Mesendoderm (in vitro differentiated cells): ENCODE measurements around the gene PHC1.
A peak's percentile ranks its signal among the peaks of the same experiment; 100 is the strongest.

ENCODE experiments used
- DNase-seq: peaks from one replicate; pipeline ENCODE4 v3.0.0; 2013
- H2AK5ac ChIP-seq: 2 replicates; pipeline ENCODE4 v1.6.1; 2013; ENCODE audit warnings: low read length, inconsistent platforms
- H2BK120ac ChIP-seq: 2 replicates; pipeline ENCODE4 v1.6.1; 2013; ENCODE audit warnings: low read depth, mild to moderate bottlenecking, low read length, moderate library complexity, mixed read lengths
- H2BK15ac ChIP-seq: replicated peaks from 2 replicates; pipeline ENCODE4 v1.6.1; 2013; ENCODE audit warnings: low read depth, mild to moderate bottlenecking, moderate library complexity
- H2BK5ac ChIP-seq: 2 replicates; pipeline ENCODE4 v1.6.1; 2013; ENCODE audit warnings: low read length, inconsistent platforms
- H3K18ac ChIP-seq: 2 replicates; pipeline ENCODE4 v1.6.1; 2013; ENCODE audit warnings: mild to moderate bottlenecking, low read length, mixed read lengths
- H3K23ac ChIP-seq: one replicate; pipeline ENCODE4 v1.6.1; 2013; ENCODE audit warnings: low read length
- H3K27ac ChIP-seq: 2 replicates; pipeline ENCODE4 v1.5.1; 2013; ENCODE audit warnings: low read depth, mild to moderate bottlenecking, inconsistent platforms, low read length, moderate library complexity
- H3K27me3 ChIP-seq: 2 replicates; pipeline ENCODE4 v1.6.1; 2013; ENCODE audit warnings: low read length, control low read depth, mild to moderate bottlenecking, inconsistent platforms; ENCODE audit not compliant: insufficient read depth, poor library complexity
- H3K36me3 ChIP-seq: 2 replicates; pipeline ENCODE4 v1.6.1; 2013; ENCODE audit warnings: low read length, inconsistent platforms; ENCODE audit not compliant: control insufficient read depth, insufficient read depth
- H3K4ac ChIP-seq: one replicate; pipeline ENCODE4 v1.6.1; 2013; ENCODE audit warnings: low read depth, mild to moderate bottlenecking, low read length, moderate library complexity
- H3K4me1 ChIP-seq: 2 replicates; pipeline ENCODE4 v1.6.1; 2013; ENCODE audit warnings: low read depth, low read length, inconsistent platforms; ENCODE audit not compliant: control insufficient read depth
- H3K4me2 ChIP-seq: 2 replicates; pipeline ENCODE4 v1.6.1; 2013; ENCODE audit warnings: low read length
- H3K4me3 ChIP-seq: 2 replicates; pipeline ENCODE4 v1.5.1; 2013; ENCODE audit warnings: mild to moderate bottlenecking, low read length
- H3K56ac ChIP-seq: one replicate; pipeline ENCODE4 v1.6.1; 2013; ENCODE audit warnings: low read length
- H3K79me1 ChIP-seq: 2 replicates; pipeline ENCODE4 v1.6.1; 2013; ENCODE audit warnings: low read length, inconsistent platforms
- H3K79me2 ChIP-seq: 2 replicates; pipeline ENCODE4 v1.6.1; 2013; ENCODE audit warnings: mild to moderate bottlenecking, low read length; ENCODE audit not compliant: control insufficient read depth, insufficient read depth
- H3K9ac ChIP-seq: 2 replicates; pipeline ENCODE4 v1.6.1; 2013; ENCODE audit warnings: low read length, inconsistent platforms
- H4K5ac ChIP-seq: one replicate; pipeline ENCODE4 v1.6.1; 2013; ENCODE audit warnings: low read length
- H4K8ac ChIP-seq: one replicate; pipeline ENCODE4 v1.6.1; 2013; ENCODE audit warnings: low read depth, mild to moderate bottlenecking, control low read depth, low read length, moderate library complexity
- WGBS: extraction: QIAGEN DNeasy Blood & Tissue Kit; methylation state at CpG from one replicate; pipeline ENCODE4 v1.1.7; 2013; ENCODE audit warnings: low lambda C conversion rate, missing lambda C conversion rate; ENCODE audit not compliant: insufficient coverage; ENCODE audit errors: extremely low coverage; 5-methylcytosine and 5-hydroxymethylcytosine counted together

PHC1 gene

DNA sequence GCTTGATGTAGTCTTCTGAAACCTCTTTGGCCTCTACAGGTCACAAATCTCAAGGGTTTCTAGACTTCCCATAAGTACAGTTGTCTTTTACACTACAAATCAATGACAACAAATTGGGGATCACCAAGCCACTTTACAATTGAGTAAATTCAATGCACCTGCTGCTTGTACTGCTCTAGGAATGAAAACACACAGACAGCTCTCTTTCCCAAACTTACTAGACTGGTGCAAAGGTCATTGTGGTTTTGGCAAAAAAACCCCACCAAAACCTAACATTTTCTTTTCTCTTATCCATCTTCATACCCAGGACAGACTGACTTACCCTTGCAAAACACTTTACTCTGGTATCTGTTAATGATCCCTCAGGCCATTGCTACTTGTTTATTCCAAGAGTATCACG is 32.4 kb downstream of the PHC1 start:
- H3K36me3 ChIP-seq = peaks cover 7% of the 10 kb centered on the region
- no peaks in the 10 kb centered on the region for H3K4me1 ChIP-seq
- no CpG with 5 or more reads among the region's 1 CpG for WGBS
- no peak overlapping the region for H2BK5ac ChIP-seq
- H4K8ac ChIP-seq = no peak overlapping the region
- DNase-seq = no peak
- no peak overlapping the region for H3K27ac ChIP-seq
- no peak overlapping the region for H3K9ac ChIP-seq
- no peak overlapping the region for H3K18ac ChIP-seq
- no peak overlapping the region for H3K56ac ChIP-seq
- no peaks in the 10 kb centered on the region for H3K27me3 ChIP-seq
- no peak overlapping the region for H3K4ac ChIP-seq
- H2BK120ac ChIP-seq = no peak overlapping the region
- H2BK15ac ChIP-seq = no peak overlapping the region
- peaks cover 9% of the 10 kb centered on the region for H3K79me1 ChIP-seq
- H2AK5ac ChIP-seq = no peak overlapping the region
- H3K79me2 ChIP-seq = peaks cover 26% of the 10 kb centered on the region
- no peak overlapping the region for H3K4me2 ChIP-seq
- no peak overlapping the region for H3K23ac ChIP-seq
- H3K4me3 ChIP-seq = no peak overlapping the region
- H4K5ac ChIP-seq = no peak overlapping the region

DNA sequence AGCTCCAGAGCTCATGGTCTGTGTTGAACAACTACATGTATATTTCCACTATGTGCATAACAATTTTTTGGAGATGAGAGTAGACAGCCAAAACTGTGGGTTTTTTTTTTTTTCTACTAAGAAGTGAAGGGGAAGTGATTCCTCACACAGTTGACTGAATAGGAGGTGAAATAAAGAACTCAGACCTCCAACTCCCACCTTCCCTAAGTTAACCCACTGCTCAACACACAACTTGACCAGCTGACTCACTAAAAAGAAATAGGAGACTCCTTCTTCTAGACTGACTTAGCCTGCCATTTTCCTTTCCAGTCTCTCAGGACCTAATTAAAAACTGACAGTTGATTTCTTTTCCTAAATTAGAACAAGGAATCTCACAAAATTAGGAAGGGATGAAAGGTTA is 33.4 kb downstream of the PHC1 start:
- no peak overlapping the region for H3K4me3 ChIP-seq
- no peak overlapping the region for H4K5ac ChIP-seq
- H2BK5ac ChIP-seq = no peak overlapping the region
- peaks cover 9% of the 10 kb centered on the region for H3K79me1 ChIP-seq
- no peak overlapping the region for H2BK120ac ChIP-seq
- no peak overlapping the region for H2BK15ac ChIP-seq
- no peak overlapping the region for H3K23ac ChIP-seq
- no peak overlapping the region for H2AK5ac ChIP-seq
- H4K8ac ChIP-seq = no peak overlapping the region
- no peak overlapping the region for H3K18ac ChIP-seq
- H3K4me1 ChIP-seq = no peaks in the 10 kb centered on the region
- H3K4me2 ChIP-seq = no peak overlapping the region
- no peak overlapping the region for H3K56ac ChIP-seq
- no peak overlapping the region for H3K9ac ChIP-seq
- no peak overlapping the region for H3K4ac ChIP-seq
- no peaks in the 10 kb centered on the region for H3K27me3 ChIP-seq
- H3K36me3 ChIP-seq = peaks cover 7% of the 10 kb centered on the region
- no peak overlapping the region for H3K27ac ChIP-seq
- no peak for DNase-seq
- H3K79me2 ChIP-seq = peaks cover 26% of the 10 kb centered on the region

DNA sequence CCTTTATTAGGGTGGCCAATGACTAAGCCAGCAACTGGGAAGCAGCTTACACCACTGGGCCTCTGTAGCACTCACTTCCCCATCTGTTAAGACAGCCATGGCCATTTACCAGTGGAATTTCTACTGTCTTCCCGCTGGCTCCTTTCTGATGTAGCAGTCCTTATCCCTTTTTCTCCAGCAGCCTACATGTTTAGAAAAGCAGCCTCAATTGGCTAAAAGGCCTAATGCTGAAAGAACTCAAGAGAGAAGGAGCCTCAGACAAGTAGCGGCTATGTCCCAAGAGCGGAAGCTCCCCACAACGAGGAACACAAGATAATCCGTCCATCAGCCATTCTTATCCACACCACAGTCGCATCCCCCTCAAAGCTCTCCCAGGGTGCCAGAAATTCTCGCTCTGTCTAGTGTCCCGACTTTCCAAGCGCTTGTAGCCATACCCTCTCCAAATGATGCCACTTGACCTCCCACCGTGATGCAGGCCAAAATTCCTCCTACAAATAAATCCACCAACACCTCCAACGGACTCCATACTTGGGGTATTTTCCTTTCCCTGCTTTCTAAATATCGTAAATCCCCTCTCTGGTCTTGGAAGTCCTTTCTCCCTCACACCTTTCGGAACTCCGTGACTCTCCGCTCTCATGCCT is 34.5 kb downstream of the PHC1 start:
- Histone ChIP-seq H3K4me2 (peak overlapping the region; percentile 95), H2BK5ac (no peak overlapping the region), H3K27ac (peak overlapping the region; percentile 65), H4K5ac (no peak overlapping the region), H3K18ac (no peak overlapping the region), H3K4me1 (no peaks in the 10 kb centered on the region), H2BK120ac (no peak overlapping the region), H3K36me3 (peaks cover 1% of the 10 kb centered on the region), H3K27me3 (no peaks in the 10 kb centered on the region), H4K8ac (no peak overlapping the region), H3K79me2 (peaks cover 26% of the 10 kb centered on the region), H3K4ac (no peak overlapping the region), H3K56ac (peak overlapping the region; percentile 94), H2BK15ac (no peak overlapping the region), H3K9ac (peak overlapping the region; percentile 97), H3K79me1 (peaks cover 9% of the 10 kb centered on the region), H3K23ac (peak overlapping the region; percentile 72), H2AK5ac (no peak overlapping the region), H3K4me3 (peak overlapping the region; percentile 98)
- peak; percentile 61 for DNase-seq
- no CpG with 5 or more reads among the region's 15 CpGs for WGBS

DNA sequence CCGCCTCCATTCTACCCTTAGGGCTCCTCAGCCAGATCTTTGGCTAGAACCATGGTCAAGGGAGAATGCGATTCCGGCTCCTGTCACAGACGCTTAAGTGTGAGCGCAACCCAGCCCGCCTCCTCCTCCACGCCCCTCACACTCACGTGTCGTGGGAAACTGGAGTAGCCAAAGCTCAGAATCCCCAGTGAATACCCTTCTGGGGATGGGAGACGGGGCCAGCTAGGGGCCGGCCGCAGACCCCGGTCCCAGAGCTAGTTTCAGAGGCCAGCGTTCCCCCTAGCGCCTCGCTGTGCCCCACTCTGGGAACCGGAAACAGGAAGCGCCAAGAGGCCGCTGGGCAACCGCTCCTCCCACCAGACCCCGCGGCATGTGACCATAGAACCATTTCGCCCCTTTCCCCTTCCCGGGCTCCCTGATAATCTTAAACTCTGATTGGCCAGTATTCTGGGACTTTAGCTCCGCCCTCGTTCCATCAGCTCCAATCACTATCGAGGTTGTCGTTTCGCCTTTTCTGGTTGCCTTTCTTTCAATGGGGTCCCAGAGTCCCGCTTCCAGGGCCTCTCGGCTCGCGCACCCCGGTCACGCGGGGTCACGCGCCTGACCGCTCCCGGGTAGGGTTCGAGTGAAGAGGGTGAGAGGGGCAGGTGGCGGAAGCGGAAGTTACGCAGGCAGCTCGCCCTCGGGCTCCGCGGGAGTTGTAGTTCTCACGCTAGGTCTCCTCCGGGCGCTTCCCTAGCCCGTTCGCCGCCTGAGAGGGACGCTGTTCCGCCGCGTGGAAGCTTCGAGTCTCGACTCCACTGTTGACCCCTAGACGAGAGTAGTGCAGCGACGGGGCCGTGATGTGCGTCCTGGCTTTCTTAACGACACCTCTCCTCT is 35.3 kb downstream of the PHC1 start, which contains the start of gene M6PR:
Gene M6PR, minus strand, starts transcription at position 304 of the 879 bp plus-strand sequence. CDS start 3,241 bp downstream, outside the sequence.
- no peak within 1 kb of the TSS for H2AK5ac ChIP-seq
- H3K4me2 ChIP-seq = peak within 1 kb of the TSS; percentile 95
- DNase-seq = peak; percentile 98
- no peaks in the 10 kb centered on the region for H3K4me1 ChIP-seq
- H2BK15ac ChIP-seq = no peak within 1 kb of the TSS
- H3K23ac ChIP-seq = peak within 1 kb of the TSS; percentile 72
- peak within 1 kb of the TSS; percentile 49 for H2BK120ac ChIP-seq
- peak within 1 kb of the TSS; percentile 94 for H3K56ac ChIP-seq
- peak within 1 kb of the TSS; percentile 97 for H3K27ac ChIP-seq
- peaks cover 9% of the 10 kb centered on the region for H3K79me1 ChIP-seq
- no peak within 1 kb of the TSS for H3K18ac ChIP-seq
- no peak within 1 kb of the TSS for H2BK5ac ChIP-seq
- H3K9ac ChIP-seq = peak within 1 kb of the TSS; percentile 97
- H4K8ac ChIP-seq = no peak within 1 kb of the TSS
- H3K36me3 ChIP-seq = peaks cover 1% of the 10 kb centered on the region
- H3K4ac ChIP-seq = no peak within 1 kb of the TSS
- peak within 1 kb of the TSS; percentile 98 for H3K4me3 ChIP-seq
- no CpG with 5 or more reads among the region's 66 CpGs for WGBS
- no peak within 1 kb of the TSS for H4K5ac ChIP-seq
- no peaks in the 10 kb centered on the region for H3K27me3 ChIP-seq
- H3K79me2 ChIP-seq = peaks cover 26% of the 10 kb centered on the region

DNA sequence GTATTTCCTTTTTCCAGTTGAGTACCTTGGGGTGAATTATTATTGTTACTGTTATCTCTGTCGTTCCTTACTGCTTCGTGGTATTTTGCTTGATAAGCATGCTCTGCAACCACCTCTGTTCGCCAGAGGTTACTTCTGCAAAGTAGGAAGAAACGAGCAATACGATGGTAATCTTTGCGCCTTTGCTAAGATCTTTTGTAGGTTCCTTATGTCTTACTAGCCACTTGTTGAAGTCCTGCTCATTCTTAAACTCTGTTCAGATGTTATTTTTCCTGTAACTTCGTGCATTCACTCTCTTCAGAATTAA is 35.9 kb downstream of the PHC1 start:
- no peak overlapping the region for H3K23ac ChIP-seq
- WGBS = no CpG with 5 or more reads among the region's 7 CpGs
- peak overlapping the region; percentile 70 for H3K9ac ChIP-seq
- no peak overlapping the region for H2AK5ac ChIP-seq
- DNase-seq = no peak
- peak overlapping the region; percentile 92 for H3K56ac ChIP-seq
- peaks cover 1% of the 10 kb centered on the region for H3K36me3 ChIP-seq
- no peak overlapping the region for H2BK15ac ChIP-seq
- no peak overlapping the region for H4K8ac ChIP-seq
- no peak overlapping the region for H3K18ac ChIP-seq
- peaks cover 9% of the 10 kb centered on the region for H3K79me1 ChIP-seq
- no peak overlapping the region for H4K5ac ChIP-seq
- H3K79me2 ChIP-seq = peaks cover 26% of the 10 kb centered on the region
- no peak overlapping the region for H2BK5ac ChIP-seq
- no peak overlapping the region for H2BK120ac ChIP-seq
- no peak overlapping the region for H3K4ac ChIP-seq
- no peaks in the 10 kb centered on the region for H3K4me1 ChIP-seq
- no peak overlapping the region for H3K27ac ChIP-seq
- H3K27me3 ChIP-seq = no peaks in the 10 kb centered on the region
- H3K4me3 ChIP-seq = peak overlapping the region; percentile 43
- peak overlapping the region; percentile 80 for H3K4me2 ChIP-seq
